Psoas muscle (tissue), 8 donors: ENCODE results near the gene CYP26C1. TPM values are rescaled to one million over a fixed set of nuclear protein-coding genes. Genes with fewer than 3 reads are reported as not detected.

Experiments
- ATAC-seq, 4 donors: fragments of 200-7000 bp; cut with Tn5 transposase; one replicate each; pipeline ENCODE4 v1.9.1; 2020; ENCODE audit warnings: moderate library complexity in 3 of 4, mild to moderate bottlenecking in 2 of 4
- DNase-seq, 2 donors: peaks; one replicate each; pipeline ENCODE4 v3.0.0-alpha.2; 2020
- H3K27ac ChIP-seq: fragments of 200-600 bp; one replicate; pipeline ENCODE4 v1.8.0; 2022
- H3K27me3 ChIP-seq, 3 donors: fragments of 200-600 bp in 1 of 3; one replicate each; pipeline versions ENCODE4 v1.6.1 to v1.8.0; 2013 to 2022; ENCODE audit warnings: low read length in 2 of 3, mild to moderate bottlenecking in 2 of 3, moderate library complexity in 1 of 3; ENCODE audit not compliant: insufficient read depth in 3 of 3
- H3K36me3 ChIP-seq, 2 donors: fragments of 200-600 bp in 1 of 2; one replicate each; pipeline versions ENCODE4 v1.6.1 to v1.8.0; 2013 to 2022; ENCODE audit warnings: low read depth in 1 of 2, mild to moderate bottlenecking in 1 of 2, moderate library complexity in 1 of 2; ENCODE audit not compliant: insufficient read depth in 1 of 2
- H3K4me1 ChIP-seq: fragments of 200-600 bp; one replicate; pipeline ENCODE4 v1.8.0; 2022
- H3K4me3 ChIP-seq: fragments of 200-600 bp; one replicate; pipeline ENCODE4 v1.8.0; 2022; ENCODE audit warnings: mild to moderate bottlenecking
- H3K9me3 ChIP-seq: fragments of 200-600 bp; one replicate; pipeline ENCODE4 v1.8.0; 2022
- WGBS, 3 donors: extraction: QIAGEN DNeasy Blood & Tissue Kit; methylation state at CpG; one replicate each; pipeline versions ENCODE4 v1.1.6 to v1.1.7; 2013; 5-methylcytosine and 5-hydroxymethylcytosine counted together
- intact Hi-C, 2 donors: fragments of 100-400 bp; cut with DNase I; formaldehyde crosslinking; loops; one replicate each; pipeline versions ENCODE4 v1.11.0 to v1.14.2; 2022
- polyA plus RNA-seq, 3 donors: library from polyadenylated mRNA; stranded (reverse); fragments of 200-250 nt; gene quantifications; one replicate each; pipeline ENCODE4 v1.2.3, GENCODE V29; 2013
- total RNA-seq, 4 donors: library from RNA; stranded (reverse); fragmentation: NEBNext Ultra II Directional in 2 of 4; extraction: Animal tissue kit (Norgen Biotek cat#: 25700) in 2 of 4; gene quantifications; one replicate each; pipeline versions ENCODE4 v1.2.1 to v1.2.4, GENCODE V29; 2021 to 2023
- TF ChIP-seq, protein P1 (sequence below): fragments of 200-600 bp; IDR thresholded peaks from one replicate; pipeline ENCODE4 v1.8.0; 2022; ENCODE audit warnings: antibody characterized with exemption
- donor health status: healthy with polysubstance abuse.
- donor health status: DM: no; HTN: no; CAD: no; lungs with moderate emphysema.
- donor health status: Bipolar disorder and iron deficiency.
- donor health status: healthy.
- donor health status: DM: yes; HTN: yes; CAD: no.
- donor health status: DM: no; HTN: no; CAD: no.
- donor health status: DM: no; HTN: no; CAD: no.
- donor health status: DM: yes; HTN: yes; CAD: no.

CYP26C1 gene
- total and polyA plus RNA-seq, 7 donors, result 0.01 to 0.06 (median 0.03) TPM; not detected in 4

GRCh38 chr10:93115661-93116383, 55.2 kb downstream of the CYP26C1 start:
- TF ChIP-seq, protein P1, sequence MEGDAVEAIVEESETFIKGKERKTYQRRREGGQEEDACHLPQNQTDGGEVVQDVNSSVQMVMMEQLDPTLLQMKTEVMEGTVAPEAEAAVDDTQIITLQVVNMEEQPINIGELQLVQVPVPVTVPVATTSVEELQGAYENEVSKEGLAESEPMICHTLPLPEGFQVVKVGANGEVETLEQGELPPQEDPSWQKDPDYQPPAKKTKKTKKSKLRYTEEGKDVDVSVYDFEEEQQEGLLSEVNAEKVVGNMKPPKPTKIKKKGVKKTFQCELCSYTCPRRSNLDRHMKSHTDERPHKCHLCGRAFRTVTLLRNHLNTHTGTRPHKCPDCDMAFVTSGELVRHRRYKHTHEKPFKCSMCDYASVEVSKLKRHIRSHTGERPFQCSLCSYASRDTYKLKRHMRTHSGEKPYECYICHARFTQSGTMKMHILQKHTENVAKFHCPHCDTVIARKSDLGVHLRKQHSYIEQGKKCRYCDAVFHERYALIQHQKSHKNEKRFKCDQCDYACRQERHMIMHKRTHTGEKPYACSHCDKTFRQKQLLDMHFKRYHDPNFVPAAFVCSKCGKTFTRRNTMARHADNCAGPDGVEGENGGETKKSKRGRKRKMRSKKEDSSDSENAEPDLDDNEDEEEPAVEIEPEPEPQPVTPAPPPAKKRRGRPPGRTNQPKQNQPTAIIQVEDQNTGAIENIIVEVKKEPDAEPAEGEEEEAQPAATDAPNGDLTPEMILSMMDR, result peak; percentile 15
- intact Hi-C loops, result loop anchor here in 1 of 2 donors (2.0 to 5.0 kb wide), 2 partner anchors 173 to 236 kb away; no protein-coding TSS in a partner anchor
- Histone ChIP-seq H3K9me3 (no peaks in the 10 kb centered on the region), H3K4me1 (no peaks in the 10 kb centered on the region), H3K36me3 (no peaks in the 10 kb centered on the region), H3K4me3 (no peak overlapping the region), H3K27ac (no peak overlapping the region), H3K27me3 (peaks cover 0 to 9% (median 1%) of the 10 kb centered on the region in 3 donors)
- DNase-seq, result peak; percentile 63 to 75
- ATAC-seq, result no peak
- WGBS, 3 donors, result 65 to 70% (median 68%) methylated on average over 4 of the region's 4 CpGs

Other genes starting within 250 kb of the CYP26C1 start
- gene EXOC6, start 212.3 kb upstream of the CYP26C1 start, total RNA-seq, result 10 to 100 TPM; 14.4 to 27.8 (median 21.3) TPM
- gene EXOC6, start 212.3 kb upstream of the CYP26C1 start, polyA plus RNA-seq, result 1 to 10 TPM; 7.4 to 9.1 (median 8.2) TPM
- gene CYP26A1, start 13.1 kb downstream of the CYP26C1 start, total RNA-seq, result not detected
- under 1 TPM in 1 of 3 donors, not detected in 2; 0.04 TPM for gene CYP26A1, start 13.1 kb downstream of the CYP26C1 start, polyA plus RNA-seq